ENCODE data around the gene CPE.
"Not testable (repeated sequence)": the region's sequence is repeated elsewhere in the genome, so short reads cannot be mapped to it uniquely, and the experiment has no call there.

CPE gene

DNA sequence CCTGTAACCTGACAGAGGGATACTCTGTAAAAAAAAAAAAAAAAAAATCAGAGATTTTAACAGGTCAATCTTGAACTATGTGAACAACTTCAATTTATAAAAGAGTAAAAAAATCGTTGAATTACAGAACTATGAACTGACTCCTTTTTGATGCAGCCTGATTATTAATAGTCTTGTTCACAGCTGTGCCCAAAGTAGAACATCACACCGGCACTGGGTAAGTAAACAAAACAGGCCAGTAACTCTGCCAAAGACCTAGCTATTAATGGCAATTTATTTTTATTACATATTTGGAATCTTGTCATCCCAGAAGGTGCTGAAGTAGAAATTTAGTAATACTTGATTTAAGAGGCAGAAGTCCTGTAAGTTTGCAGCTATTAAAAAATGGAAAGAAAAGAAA, 31.4 kb downstream of the CPE start:
- no peak for DNase-seq

DNA sequence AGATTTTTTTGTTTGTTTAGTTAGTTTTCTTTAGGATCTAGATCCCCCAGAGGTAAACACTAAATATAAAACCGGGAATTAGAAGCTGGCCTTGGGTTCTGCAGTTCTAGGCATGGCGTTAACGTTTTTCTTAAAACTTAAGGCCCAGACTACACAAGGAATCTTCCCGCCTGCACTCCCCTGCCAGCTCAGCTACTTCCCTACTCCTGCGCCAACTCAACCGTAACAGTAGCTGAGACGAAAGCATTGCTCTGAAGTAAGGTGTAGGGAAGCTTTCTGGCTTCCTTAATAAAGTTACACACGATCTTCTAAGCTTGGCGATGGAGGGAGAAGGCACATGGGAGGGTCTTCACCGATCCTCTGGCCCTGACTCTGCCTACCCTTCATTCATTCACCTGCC, 37.1 kb downstream of the CPE start:
- DNase-seq = no peak

DNA sequence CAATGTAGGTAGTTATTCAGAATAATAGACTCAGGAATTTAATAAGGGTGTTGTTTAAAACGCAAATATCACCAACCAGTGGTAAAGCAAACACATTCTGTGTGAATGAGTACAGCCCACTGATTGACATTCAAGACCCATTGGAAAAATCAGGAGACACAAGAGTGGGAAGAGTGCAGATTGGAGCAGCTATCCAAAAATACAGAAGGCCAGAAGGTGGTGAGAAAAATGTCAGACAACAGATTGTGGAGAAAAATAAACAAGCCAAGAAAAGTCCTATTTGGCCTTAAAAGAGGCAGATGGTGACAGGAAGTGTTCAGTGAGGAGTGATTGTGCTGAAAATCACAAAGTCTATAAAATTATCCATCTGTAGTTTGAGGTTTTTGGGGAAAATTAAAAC, 39.3 kb downstream of the CPE start:
- DNase-seq = no peak

DNA sequence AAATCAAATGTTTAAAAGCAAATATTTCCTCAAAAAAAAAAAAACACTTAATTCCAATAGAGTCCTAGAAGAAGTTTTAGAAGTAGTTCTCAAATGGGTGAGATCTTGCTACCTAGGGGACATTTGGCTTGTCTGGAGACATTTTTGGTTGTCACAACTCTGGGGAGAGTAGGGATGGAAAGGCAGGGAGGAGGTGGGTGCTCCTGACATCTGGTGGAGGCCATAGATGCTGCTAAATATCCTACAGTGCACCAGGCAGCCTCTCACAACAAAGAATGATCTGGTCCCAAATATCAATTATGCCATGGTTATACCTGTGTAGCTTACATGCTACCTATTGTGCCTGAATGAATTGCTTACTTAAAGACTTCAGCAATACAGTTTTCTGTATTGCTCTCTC, 46.8 kb downstream of the CPE start:
- no peak for DNase-seq

DNA sequence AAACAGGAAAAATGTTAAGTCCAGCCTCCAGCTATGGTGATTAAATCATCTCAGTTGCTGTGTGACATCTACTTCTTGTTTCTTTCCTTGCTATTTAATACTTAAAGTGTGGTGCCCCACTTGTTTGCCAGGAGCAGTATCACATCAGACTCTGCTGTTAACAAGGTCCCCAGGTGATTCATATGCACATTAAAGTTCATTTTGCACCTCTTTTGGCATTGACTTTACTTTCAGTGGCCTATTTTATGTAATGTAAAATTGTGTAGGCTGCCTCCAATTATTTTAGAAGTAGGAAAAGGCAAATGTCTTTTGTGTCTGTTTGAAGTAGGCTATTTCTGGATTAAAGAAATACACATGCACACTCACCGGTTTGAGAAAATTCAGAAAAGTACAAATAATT, 47.5 kb downstream of the CPE start:
- DNase-seq = no peak

DNA sequence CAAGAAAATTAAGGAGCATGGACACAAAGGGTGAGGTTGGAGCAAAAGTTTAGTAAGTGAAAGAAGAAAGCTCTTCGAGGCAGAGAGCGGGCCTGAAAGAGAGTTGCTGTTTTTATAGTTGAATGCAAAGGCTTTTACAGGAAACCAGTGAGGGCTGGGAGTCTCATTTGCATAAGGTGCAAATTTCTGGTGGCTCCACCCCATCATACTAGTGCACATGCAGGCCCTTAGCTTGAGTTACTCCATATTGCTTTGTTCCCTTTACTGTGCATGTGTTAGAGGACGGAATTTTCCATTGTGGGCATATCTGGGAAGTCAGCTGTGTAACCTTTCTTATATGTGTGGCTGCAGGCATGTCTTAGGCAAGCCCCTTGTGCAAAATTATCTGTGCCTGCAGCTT, 48.0 kb downstream of the CPE start:
- no peak for DNase-seq

DNA sequence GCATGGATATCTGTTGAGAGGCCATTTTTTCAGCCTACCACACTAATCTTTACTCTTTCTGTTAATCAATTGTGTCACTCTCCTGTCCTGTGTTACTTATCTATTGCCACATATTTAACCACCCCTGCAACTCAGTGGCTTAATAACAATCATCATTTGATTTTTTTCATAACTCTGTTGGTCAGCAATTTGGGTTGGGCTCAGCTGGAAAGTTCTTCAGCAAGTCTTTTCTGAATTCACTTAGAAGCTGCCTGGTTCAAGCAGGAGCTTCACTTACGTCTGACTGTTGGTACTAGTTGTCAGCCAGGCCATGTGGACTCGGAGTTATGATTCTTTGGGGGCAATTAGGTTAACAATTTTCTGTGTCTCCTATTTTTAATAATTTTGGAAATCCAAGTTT, 50.1 kb downstream of the CPE start:
- DNase-seq = no peak

DNA sequence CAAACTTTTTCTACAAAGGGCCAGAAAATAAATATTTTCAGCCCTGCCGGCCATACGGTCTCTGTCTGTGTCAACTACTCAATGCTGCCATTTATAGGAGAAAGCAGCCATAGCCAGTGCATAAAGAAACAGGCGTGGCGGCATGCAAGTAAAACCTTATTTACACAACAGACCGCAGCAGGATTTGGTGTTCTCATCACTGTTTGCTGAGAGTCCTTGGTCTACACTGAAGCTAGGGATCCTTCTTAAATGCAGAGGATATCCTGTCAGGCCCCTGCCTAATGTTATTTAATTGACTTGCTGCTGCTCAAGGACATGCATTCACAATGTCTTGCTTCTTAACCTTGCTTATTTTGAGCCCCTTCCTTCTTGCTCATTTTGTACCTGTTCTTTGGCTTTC, 54.7 kb downstream of the CPE start:
- no peak for DNase-seq

DNA sequence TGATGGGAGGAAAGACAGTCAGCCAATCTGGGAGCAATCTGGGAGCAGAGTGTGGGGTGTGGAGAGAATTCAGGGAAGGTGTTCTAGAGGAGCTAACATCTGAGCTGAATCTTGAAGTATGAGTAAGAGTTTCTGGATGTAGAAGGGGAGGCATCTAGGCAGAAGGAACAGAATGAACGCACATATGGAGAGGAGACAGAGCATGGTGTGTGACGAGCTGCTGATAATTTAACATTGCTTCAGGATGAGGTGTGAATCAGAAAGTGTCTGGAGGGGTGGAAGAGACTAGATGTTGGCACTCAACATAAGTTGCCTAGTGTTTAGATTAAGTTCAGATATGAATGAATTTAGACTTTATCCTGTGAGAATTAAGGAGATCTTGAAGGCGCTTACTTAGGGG, 58.9 kb downstream of the CPE start:
- DNase-seq = no peak

DNA sequence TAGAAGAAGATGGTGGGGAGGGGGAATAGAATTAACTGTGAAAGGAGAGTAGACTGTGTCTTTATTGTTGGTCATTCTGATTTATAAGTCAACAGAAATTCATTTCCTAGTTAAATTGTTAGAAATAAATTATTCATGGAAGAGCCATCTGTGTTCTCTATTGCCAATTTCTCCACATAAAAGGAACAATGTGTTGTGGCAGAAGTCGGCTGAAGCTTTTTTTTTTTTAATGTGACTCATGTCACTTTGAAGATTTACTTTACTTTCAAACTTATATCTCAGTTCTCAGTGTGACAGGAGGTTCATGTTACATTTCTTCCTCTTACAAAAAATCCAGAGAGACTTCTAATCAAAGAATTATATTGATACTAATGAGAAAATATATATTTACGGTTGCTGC, 60.5 kb downstream of the CPE start:
- no peak for DNase-seq

DNA sequence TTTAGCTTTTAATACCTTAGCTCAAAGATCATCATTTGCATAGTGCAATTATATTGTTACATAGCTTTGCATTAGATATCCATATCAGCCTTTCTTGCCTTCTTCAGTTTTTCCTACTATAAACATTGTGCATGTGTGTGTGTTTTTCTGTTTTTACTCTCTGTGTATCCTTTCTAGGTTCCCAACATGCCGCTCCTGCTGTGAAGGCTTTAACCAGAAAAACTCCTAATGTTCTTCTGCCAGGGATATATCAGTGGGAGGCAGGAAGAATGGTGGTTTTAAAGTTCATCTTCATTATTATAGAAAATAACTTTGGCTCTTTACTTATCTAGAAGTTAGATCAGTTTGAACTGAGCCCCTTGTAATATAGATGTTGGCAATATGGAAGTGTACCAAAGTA, 61.2 kb downstream of the CPE start:
- no peak for DNase-seq

DNA sequence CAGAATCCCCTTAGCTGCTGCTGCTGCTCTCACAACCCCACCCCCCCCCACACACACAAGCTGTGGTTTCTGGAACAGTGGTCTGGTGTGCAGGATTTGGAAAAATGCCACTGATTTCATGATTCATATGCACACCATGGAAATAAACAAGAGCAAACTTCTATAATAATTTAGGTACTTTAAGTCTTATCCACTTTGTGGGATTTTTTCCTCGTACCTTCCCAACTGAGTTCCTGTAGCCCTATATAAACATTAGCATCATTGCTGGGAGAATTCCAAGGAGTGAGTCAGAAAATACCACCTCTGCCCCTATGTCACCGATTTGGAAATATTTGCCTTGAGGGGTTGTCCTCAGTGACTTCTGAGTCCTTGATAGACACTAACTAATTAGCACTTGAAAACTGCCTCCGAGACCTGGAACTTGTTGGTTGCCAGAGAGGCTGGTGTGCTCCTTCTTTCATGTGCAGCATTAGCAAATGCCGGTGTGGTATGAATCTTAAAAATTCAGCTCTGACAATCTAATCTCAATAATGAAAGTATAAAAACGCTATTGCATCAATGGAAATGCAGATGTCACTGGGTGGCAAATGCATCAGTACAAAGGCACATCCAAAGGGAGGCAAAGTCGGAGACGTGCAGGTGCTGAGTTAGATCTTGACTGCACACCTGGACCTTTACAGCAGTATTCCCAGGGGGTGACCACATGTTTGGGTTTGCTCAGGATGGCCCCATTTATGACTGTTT, 61.8 kb downstream of the CPE start:
- no peak for DNase-seq

DNA sequence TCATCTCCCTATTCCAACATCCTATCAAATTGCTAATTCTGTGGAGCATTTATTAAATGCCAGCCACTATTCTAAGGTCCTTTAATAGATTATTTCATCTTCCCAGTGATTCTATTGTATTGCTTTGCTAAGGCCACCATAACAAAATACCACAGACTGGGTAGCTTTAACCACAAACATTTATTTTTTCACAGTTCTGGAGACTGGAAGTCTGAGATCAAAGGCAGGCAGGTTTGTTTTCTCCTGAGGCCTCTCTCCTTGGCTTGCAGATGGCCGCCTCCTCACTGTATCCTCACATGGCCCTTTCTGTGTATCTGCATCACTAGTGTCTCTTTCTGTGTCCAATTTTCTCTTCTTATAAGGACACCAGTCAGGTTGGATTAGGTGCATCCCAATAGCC, 64.5 kb downstream of the CPE start:
- no peak for DNase-seq

DNA sequence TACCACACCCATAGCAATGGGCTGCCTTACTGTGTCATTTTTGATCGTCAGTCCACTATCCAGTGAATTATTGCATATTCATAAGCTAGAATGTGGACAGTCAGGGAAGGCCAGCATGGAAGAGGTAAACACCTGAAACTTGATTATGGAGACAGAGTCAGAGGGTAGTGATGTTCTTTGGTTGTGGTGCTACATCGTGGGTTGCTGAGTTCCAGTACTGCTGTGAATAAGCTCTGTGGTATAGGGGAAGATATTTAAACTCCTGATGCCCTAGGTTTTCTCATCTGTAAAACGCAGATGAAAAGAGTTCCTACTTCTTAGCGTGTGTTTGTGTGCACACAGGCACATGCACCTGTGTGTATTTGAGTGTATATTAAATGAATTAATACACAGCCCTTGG, 69.9 kb downstream of the CPE start:
- DNase-seq = no peak

DNA sequence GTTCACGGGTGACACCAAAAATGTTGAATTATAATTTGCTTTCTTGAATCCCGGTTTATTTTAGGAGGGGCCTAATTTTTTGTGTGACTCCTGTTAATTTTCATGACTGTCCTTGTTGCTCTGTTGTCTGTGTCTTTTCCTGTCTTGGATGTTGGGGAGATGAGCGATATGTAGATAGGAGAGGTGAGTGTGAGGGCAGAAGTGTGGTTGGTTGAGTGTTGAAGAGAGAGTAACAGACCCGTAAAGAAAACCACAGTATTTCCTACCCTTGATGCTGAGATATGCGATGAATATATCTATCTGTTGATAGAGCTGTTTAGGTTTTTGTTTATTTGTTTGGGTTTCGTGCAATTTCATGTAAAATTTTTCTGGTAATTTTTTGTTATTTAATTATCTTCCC, 70.5 kb downstream of the CPE start:
- no peak for DNase-seq

DNA sequence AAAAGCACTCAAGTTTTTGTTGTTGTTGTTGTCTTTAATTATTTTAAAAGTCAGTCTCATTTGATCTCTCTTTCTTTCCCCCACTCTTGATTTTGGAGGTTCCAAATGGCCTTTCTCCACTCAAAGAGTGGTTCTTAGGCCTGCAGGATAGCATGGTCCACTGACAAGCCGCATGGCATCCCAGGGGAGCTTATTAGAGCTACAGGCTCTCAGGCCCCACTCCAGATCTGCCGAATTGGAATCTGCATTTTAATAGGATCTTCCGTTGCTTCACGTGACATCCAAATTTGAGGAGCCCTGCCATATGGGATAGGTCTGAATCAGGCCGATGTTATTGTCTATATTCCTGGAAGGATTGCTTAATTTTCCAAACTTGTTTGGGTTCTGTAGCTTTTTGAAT, 72.1 kb downstream of the CPE start:
- DNase-seq = no peak

DNA sequence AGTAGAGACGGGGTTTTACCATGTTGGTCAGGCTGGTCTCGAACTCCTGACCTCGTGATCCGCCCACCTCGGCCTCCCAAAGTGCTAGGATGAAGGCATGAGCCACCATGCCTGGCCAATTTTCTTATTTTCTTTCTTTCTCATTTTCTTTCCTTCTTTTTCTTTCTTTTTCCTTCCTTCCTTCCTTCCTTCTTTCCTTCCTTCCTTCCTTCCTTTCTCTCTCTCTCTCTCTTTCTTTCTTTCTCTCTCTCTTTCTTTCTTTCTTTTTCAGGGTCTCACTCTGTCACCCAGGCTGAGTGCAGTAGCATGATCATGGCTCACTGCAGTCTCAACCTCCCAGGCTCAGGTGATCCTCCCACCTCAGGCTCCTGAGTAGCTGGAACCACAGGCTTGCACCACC, 74.3 kb downstream of the CPE start:
- not testable (repeated sequence) for DNase-seq

DNA sequence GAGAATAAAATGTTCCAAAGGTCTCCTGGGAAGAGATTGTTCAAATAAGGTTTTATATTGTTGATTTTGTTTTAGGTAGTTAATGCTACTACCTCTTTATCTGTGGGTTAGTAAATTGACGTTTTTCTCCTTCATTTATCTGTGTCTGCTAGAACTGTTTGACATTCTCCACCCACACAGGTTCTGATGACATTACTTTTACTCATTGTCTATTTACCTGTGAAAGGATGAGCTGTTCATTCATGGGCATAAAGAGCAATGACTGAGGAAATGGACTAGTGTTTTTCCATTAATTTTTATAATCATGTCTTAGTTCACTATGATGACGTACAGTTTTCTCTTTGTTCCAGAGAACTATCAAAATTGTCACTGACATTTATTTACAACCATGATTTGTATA, 75.6 kb downstream of the CPE start:
- no peak for DNase-seq

DNA sequence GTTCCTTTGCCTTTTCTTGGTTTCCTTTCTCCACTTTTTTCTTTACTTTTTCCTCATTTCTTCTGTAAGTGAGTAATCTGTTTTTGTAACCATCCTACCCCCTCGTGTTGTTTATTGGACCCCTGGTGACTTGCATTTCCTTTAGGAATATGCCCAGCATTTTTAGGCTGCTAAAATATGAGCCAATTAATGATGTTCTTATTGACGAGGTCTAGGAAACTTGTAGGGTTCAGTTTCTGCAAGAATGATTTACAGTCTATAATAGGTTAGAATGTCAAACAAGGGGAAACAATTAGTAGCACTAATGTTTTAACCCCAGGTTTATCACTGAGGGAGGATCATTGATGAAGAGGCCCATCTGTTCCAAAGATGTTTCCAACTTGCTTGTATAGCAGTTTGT, 79.0 kb downstream of the CPE start:
- no peak for DNase-seq

DNA sequence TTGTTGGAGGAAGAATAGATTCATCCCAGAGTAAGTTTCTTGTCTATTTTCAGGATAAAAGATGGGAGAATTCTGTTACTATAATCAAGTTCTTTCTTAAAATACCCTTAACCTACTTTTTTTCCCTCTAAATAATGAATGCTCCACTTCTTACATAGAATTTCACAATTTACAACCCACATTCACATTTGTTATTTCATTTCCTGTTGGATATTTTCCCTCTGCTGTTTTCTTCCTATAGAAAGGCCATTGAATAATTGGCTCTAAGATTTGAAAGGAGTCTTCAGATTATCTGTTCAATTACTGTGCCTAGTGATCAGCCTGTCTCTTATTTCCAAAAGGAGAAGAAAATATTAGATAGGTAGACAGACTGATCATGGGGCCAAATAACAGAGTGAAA, 79.7 kb downstream of the CPE start:
- no peak for DNase-seq

DNA sequence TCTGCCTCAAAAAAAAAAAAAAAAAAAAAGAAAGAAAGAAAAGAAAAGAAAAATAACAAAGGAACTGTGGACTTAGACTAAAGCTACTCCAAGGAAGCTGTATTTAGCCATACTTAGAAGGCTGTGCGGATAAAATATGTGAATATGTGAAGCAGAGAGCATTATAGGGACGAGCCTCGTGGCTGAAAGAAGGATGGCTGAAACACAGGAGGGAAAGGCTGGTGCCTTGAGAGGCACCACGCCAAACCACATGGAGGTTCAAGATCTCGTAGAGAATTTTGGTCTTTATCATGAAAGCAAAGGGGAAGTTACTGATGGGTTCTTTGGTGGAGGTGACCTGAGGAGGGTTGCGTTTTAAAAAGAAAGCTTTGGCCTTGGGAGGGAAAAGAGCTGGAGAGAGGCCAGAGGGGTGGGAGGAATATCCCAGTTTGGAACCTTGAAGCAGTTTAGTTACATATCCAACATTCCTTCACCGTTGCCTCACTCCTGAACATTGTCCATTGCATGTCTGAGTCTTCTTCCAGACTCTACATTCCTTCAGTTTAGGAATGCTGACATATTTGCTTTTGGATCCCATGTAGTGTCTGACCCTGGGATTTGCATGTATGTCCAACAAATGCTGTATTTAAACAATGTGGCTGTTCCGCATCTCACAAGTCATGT, 82.5 kb downstream of the CPE start:
- DNase-seq = no peak

DNA sequence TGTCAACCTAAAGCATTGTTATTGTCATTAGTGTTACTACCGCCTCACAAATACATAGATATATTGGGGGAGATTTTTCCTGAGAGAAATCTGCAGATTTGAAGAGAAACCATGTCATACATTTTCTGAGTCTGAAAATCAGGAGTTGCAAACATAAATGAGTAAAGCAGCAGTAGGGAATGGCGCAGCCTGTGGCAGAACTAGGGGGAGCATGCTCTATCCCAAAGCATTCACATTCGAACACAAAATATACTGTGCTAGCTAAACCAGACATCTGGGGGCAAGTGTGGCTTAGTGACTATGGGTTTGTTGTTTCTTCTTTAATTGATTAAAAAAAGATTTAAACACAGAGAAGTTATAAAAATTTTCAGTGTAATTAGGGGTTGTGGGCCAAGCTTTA, 83.2 kb downstream of the CPE start:
- DNase-seq = no peak

DNA sequence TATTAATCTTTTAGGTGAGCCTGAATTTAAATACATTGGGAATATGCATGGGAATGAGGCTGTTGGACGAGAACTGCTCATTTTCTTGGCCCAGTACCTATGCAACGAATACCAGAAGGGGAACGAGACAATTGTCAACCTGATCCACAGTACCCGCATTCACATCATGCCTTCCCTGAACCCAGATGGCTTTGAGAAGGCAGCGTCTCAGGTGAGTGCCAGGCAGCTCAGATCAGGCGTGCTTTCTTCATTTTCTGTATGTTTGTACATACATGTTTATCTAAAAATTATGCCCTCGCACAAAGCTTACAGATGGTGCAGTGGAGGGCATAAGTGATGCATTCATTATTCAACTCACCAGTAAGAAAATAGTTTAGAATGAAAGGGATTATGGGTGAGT, 85.6 kb downstream of the CPE start:
- DNase-seq = no peak

DNA sequence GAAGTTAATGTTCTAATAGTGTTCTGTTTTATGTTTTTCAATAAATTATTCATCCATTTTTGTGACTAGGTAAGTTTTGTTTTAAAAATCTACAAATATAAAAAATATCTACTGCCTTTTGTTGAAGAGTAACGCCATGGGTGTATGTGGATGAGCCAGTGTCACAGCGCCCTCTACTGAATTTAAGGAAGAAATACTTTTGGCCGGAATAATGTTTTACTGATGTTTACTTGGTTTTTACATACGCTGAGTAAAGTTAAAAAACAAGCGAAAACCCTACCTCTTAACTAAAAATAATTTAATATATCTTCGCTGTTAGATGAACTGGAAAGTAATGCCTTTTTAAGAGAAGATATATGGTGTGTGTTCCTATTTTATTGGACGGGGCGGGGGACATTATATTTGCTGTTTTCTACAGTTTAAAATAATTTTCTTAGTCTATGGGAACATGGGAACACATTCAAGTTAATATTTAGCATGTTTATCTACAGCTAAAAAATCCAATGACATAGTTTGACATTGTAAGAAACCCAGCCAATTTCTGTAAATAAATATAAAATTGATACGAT, 86.1 kb downstream of the CPE start:
- DNase-seq = peak; percentile 75

DNA sequence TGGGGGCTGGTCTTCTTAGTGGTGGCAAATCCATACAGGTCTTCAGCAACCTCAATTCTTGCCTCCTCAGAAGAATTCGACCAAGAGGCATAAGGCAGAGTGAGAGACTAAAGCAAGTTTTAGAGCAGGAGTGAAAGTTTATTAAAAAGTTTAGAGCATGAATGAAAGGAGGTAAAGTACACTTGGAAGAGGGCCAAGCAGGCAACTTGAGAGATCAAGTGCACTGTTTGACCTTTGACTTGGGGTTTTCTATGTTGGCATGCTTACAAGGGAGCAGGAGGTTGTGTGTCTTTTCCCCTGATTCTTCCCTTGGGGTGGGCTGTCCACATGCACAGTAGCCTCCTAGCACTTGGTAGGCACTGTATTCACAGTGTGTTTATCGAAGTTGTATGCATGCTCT, 91.2 kb downstream of the CPE start:
- no peak for DNase-seq
